Measurements from ENCODE around the gene RNF151. TPM values are rescaled to one million over a fixed set of nuclear protein-coding genes. Genes with fewer than 3 reads are reported as not detected.
A peak's percentile ranks its signal among the peaks of the same experiment; 100 is the strongest.
"Not testable (repeated sequence)": the region's sequence is repeated elsewhere in the genome, so short reads cannot be mapped to it uniquely, and the experiment has no call there.

The RNF151 gene
- total RNA-seq, 1 donor from 2014 or later, result not detected

DNA sequence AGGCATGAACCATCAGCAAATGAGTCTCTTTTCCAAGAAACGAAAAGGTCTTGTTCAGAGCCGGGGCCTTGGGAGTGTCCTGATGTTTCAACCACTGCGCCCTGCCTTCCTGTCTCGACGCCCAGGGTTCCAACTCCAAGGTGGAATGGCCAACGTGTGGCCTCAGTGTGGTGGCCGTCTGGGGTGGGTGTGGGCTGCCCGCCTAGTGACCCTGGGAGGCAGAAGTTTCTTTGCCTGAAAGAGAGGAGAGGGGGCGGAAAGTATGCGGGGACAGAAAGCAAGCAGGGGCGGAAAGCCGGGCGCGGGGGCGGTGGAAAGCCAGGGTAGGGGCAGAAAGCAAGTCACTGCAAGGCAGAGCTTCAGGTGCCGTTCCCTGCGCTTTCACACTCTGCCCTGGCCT, 27.7 kb upstream of the RNF151 start:
- no peaks in the 10 kb centered on the region for H3K36me3 Mint-ChIP-seq (ENCODE audit: unreplicated experiment)
- peaks cover 3% of the 10 kb centered on the region for H3K9me3 Mint-ChIP-seq (ENCODE audit: unreplicated experiment)
- peaks cover 1% of the 10 kb centered on the region for H3K27me3 Mint-ChIP-seq (ENCODE audit: unreplicated experiment)
- H3K4me1 Mint-ChIP-seq (ENCODE audit: low read depth, unreplicated experiment), result peaks cover 10% of the 10 kb centered on the region
- no peak for TF ChIP-seq CTCF (IDR thresholded peaks at IDR 0.05; ENCODE audit: partially characterized antibody, unreplicated experiment)
- DNase-seq, result no peak
- H3K4me3 Mint-ChIP-seq (ENCODE audit: unreplicated experiment), result peak overlapping the region; percentile 34
- H3K27ac Mint-ChIP-seq (ENCODE audit: unreplicated experiment), result no peak overlapping the region

DNA sequence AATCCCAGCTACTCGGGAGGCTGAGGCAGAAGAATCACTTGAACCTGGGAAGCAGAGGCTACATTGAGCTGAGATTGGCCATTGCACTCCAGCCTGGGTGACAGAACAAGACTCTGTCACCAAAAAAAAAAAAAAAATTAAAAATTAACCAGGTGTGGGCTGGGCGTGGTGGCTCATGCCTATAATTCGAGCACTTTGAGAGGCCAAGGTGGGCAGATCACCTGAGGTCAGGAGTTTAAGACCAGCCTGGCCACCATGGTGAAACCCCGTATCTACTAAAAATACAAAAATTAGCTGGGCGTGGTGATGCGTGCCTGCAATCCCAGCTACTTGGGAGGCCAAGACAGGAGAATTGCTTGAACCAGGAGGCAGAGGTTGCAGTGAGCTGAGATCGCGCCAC, 26.8 kb upstream of the RNF151 start:
- not testable (repeated sequence) for H3K27me3 Mint-ChIP-seq (ENCODE audit: unreplicated experiment); H3K9me3 Mint-ChIP-seq (ENCODE audit: unreplicated experiment); H3K27ac Mint-ChIP-seq (ENCODE audit: unreplicated experiment); DNase-seq; H3K4me3 Mint-ChIP-seq (ENCODE audit: unreplicated experiment); H3K36me3 Mint-ChIP-seq (ENCODE audit: unreplicated experiment)
- peaks cover 10% of the 10 kb centered on the region for H3K4me1 Mint-ChIP-seq (ENCODE audit: low read depth, unreplicated experiment)

DNA sequence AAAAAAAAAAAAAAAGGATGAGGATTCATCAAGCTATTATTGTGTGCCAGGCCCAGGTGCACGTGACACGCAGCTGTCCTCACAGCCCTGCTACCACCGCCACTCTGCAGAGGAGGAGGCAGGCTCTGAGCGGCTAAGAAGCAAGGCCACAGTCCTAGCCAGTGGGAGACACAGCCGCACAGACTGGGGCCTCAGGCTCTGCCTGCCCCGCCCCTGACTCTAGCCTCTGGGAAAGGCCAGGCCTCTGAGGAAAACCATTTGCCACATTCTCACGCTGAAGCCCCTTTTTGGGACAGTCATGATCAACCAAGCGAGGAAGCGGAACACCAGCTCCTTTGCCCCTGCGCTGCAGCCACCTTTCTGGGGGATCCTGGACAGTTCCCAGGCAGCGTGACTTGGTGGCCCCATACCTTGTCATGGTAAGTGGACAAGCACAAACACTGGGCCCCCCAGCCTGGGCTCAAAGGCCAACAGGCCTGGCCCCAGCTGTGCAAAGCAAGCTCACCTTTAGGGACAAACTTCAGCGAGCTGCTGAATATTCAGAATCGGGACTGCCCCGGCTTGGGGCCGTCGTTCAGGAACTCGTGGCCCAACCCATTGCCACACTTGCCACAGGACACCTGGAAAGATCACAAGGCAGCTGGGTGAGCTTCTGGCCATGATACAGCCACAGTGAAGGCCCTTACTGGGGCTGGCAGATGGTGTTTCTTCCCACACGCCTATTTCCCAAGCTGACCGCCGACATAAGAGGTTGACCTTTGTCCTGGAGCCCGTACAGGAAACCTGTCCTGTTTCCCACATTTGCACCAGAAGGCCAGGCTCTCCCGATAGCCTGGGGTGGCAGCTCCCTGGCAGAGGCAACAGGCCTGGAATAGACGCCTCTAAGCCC, 26.1 kb upstream of the RNF151 start:
- Mint-ChIP-seq H3K27me3 (ENCODE audit: unreplicated experiment) (peaks cover 1% of the 10 kb centered on the region), H3K27ac (ENCODE audit: unreplicated experiment) (peak overlapping the region; percentile 84), H3K4me3 (ENCODE audit: unreplicated experiment) (no peak overlapping the region), H3K4me1 (ENCODE audit: low read depth, unreplicated experiment) (peaks cover 10% of the 10 kb centered on the region), H3K36me3 (ENCODE audit: unreplicated experiment) (no peaks in the 10 kb centered on the region), H3K9me3 (ENCODE audit: unreplicated experiment) (peaks cover 3% of the 10 kb centered on the region)
- no peak for TF ChIP-seq CTCF (IDR thresholded peaks at IDR 0.05; ENCODE audit: partially characterized antibody, unreplicated experiment)
- no peak for DNase-seq

GRCh38 chr16:1941162-1942046, 25.3 kb upstream of the RNF151 start:
- Mint-ChIP-seq H3K36me3 (ENCODE audit: unreplicated experiment) (no peaks in the 10 kb centered on the region), H3K9me3 (ENCODE audit: unreplicated experiment) (peaks cover 3% of the 10 kb centered on the region), H3K4me1 (ENCODE audit: low read depth, unreplicated experiment) (peaks cover 10% of the 10 kb centered on the region), H3K27ac (ENCODE audit: unreplicated experiment) (peak overlapping the region; percentile 84), H3K27me3 (ENCODE audit: unreplicated experiment) (peaks cover 1% of the 10 kb centered on the region), H3K4me3 (ENCODE audit: unreplicated experiment) (peak overlapping the region; percentile 82)
- DNase-seq, result peak; percentile 60
- TF ChIP-seq CTCF (IDR thresholded peaks at IDR 0.05; ENCODE audit: partially characterized antibody, unreplicated experiment), result no peak

DNA sequence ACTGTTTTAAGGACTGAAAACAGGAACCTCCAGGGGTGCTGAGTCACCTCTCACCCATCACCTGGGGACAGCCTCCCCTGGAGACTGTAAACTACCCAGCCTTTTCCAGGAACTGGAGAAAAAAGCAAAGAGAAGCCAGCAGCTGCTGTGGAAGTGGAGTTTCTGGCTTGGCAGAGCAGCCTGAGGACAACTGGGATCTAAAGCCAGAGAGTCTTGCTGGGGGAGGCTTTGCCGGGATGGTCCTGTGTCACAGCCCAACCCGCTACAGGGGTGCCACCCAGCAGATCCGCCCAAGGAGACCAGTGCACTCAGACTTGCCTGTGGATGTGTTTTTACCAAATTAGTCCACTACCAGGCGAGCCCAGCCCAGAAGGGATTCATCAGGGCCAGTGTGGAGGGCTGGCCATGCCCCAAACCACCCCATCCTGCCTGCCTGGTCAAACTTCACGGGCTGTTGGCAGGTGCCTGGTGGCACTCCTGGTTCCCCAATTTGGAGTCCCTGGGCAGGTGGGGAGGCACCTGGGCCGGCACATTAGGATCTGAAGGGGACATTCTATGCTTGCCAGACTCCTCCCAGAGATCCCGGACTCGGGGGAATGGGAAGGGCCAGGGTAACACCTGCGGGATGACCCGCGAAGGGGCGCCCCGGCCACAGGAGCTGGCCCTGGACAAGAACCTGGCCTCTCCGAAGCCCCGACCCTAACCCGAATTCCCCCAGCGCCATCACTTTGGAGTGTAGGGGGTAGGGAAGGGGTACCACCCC, 24.4 kb upstream of the RNF151 start:
- TF ChIP-seq CTCF (IDR thresholded peaks at IDR 0.05; ENCODE audit: partially characterized antibody, unreplicated experiment), result no peak
- Mint-ChIP-seq H3K27me3 (ENCODE audit: unreplicated experiment) (peaks cover 1% of the 10 kb centered on the region), H3K27ac (ENCODE audit: unreplicated experiment) (peak overlapping the region; percentile 59), H3K4me3 (ENCODE audit: unreplicated experiment) (peak overlapping the region; percentile 82), H3K4me1 (ENCODE audit: low read depth, unreplicated experiment) (peaks cover 10% of the 10 kb centered on the region), H3K36me3 (ENCODE audit: unreplicated experiment) (no peaks in the 10 kb centered on the region), H3K9me3 (ENCODE audit: unreplicated experiment) (peaks cover 3% of the 10 kb centered on the region)
- DNase-seq, result no peak
